Hepatocyte (in vitro differentiated cells): ENCODE results near the gene MLXIP. TPM values are rescaled to one million over a fixed set of nuclear protein-coding genes. Genes with fewer than 3 reads are reported as not detected.

Source experiments
- DNase-seq: peaks from one replicate; pipeline ENCODE4 v3.0.0-alpha.2; 2016; ENCODE audit warnings: low spot score
- H2AFZ ChIP-seq: fragments of 200-600 bp; sonication (generic); 2 replicates; pipeline ENCODE4 v1.6.0; 2016; ENCODE audit warnings: antibody characterized with exemption, mild to moderate bottlenecking
- H3K27ac ChIP-seq: fragments of 200-600 bp; sonication (generic); 2 replicates; pipeline ENCODE4 v1.5.1; 2016; ENCODE audit warnings: mild to moderate bottlenecking
- H3K27me3 ChIP-seq: fragments of 200-600 bp; sonication (generic); 2 replicates; pipeline ENCODE4 v1.6.1; 2016
- H3K36me3 ChIP-seq: fragments of 200-600 bp; sonication (generic); replicated peaks from 2 replicates; pipeline ENCODE4 v1.5.1; 2016; ENCODE audit warnings: low read depth; ENCODE audit not compliant: insufficient read depth
- H3K4me1 ChIP-seq: fragments of 200-600 bp; sonication (generic); 2 replicates; pipeline ENCODE4 v1.5.1; 2016; ENCODE audit warnings: mild to moderate bottlenecking, moderate library complexity; ENCODE audit not compliant: insufficient read depth
- H3K4me2 ChIP-seq: fragments of 200-600 bp; sonication (generic); 2 replicates; pipeline ENCODE4 v1.6.0; 2016
- H3K4me3 ChIP-seq: fragments of 200-600 bp; sonication (generic); 2 replicates; pipeline ENCODE4 v1.5.1; 2016; ENCODE audit warnings: mild to moderate bottlenecking
- H3K79me2 ChIP-seq: fragments of 200-600 bp; sonication (generic); 2 replicates; pipeline ENCODE4 v1.6.0; 2017; ENCODE audit warnings: mild to moderate bottlenecking
- H3K9me2 ChIP-seq: fragments of 200-600 bp; sonication (generic); replicated peaks from 2 replicates; pipeline ENCODE4 v1.6.0; 2017; ENCODE audit warnings: mild to moderate bottlenecking; ENCODE audit not compliant: insufficient read depth
- H3K9me3 ChIP-seq: fragments of 200-600 bp; sonication (generic); 2 replicates; pipeline ENCODE4 v1.5.1; 2016; ENCODE audit warnings: low read depth, mild to moderate bottlenecking
- H4K20me1 ChIP-seq: fragments of 200-600 bp; sonication (generic); 2 replicates; pipeline ENCODE4 v1.6.0; 2016; ENCODE audit warnings: mild to moderate bottlenecking; ENCODE audit not compliant: insufficient read depth, poor library complexity, severe bottlenecking
- EZH2 ChIP-seq: fragments of 200-600 bp; sonication (generic); IDR thresholded peaks from 2 replicates; pipeline ENCODE4 v1.6.1; 2016; ENCODE audit warnings: antibody characterized with exemption, mild to moderate bottlenecking, borderline replicate concordance
- EZH2phosphoT487 ChIP-seq: fragments of 200-600 bp; sonication (generic); IDR thresholded peaks from one replicate; pipeline ENCODE4 v1.6.1; 2018; ENCODE audit warnings: antibody characterized with exemption, mild to moderate bottlenecking, low read depth, moderate library complexity; ENCODE audit not compliant: unreplicated experiment, severe bottlenecking
- WGBS: methylation state at CpG from one replicate; pipeline ENCODE4 v1.1.6; 2016; ENCODE audit warnings: low lambda C conversion rate; ENCODE audit errors: missing lambda C conversion rate; 5-methylcytosine and 5-hydroxymethylcytosine counted together
- polyA plus RNA-seq: library from polyadenylated mRNA; unstranded; fragments of >200 nt; fragmentation: Nextera tagmentation; extraction: Ambion mirVana; gene quantifications from 2 replicates; pipeline ENCODE4 v1.2.1, GENCODE V29; 2016
- total RNA-seq: library from RNA; depleted of rRNA; stranded (reverse); fragments of >200 nt; gene quantifications from 2 replicates; pipeline ENCODE4 v1.2.3, GENCODE V29; 2014
- TF ChIP-seq, protein P1 (sequence below): fragments of 200-600 bp; sonication (generic); IDR thresholded peaks from 2 replicates; pipeline ENCODE4 v1.5.1; 2016; ENCODE audit warnings: antibody characterized with exemption, mild to moderate bottlenecking; ENCODE audit not compliant: poor library complexity

Gene MLXIP
- total and polyA plus RNA-seq, 2 experiments from 2014 or later: 11.5 to 33.1 TPM

- H3K4me3 ChIP-seq: no peak overlapping the region
- TF ChIP-seq EZH2: no peak
- no peak for TF ChIP-seq EZH2phosphoT487
- TF ChIP-seq, protein P1, sequence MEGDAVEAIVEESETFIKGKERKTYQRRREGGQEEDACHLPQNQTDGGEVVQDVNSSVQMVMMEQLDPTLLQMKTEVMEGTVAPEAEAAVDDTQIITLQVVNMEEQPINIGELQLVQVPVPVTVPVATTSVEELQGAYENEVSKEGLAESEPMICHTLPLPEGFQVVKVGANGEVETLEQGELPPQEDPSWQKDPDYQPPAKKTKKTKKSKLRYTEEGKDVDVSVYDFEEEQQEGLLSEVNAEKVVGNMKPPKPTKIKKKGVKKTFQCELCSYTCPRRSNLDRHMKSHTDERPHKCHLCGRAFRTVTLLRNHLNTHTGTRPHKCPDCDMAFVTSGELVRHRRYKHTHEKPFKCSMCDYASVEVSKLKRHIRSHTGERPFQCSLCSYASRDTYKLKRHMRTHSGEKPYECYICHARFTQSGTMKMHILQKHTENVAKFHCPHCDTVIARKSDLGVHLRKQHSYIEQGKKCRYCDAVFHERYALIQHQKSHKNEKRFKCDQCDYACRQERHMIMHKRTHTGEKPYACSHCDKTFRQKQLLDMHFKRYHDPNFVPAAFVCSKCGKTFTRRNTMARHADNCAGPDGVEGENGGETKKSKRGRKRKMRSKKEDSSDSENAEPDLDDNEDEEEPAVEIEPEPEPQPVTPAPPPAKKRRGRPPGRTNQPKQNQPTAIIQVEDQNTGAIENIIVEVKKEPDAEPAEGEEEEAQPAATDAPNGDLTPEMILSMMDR: no peak
- H3K79me2 ChIP-seq: peaks cover 48% of the 10 kb centered on the region
- no peaks in the 10 kb centered on the region for H4K20me1 ChIP-seq
- H3K27me3 ChIP-seq: no peaks in the 10 kb centered on the region
- DNase-seq: no peak
- WGBS: 75% methylated on average over 28 of the region's 28 CpGs
- H3K9me2 ChIP-seq: no peaks in the 10 kb centered on the region
- no peak overlapping the region for H3K27ac ChIP-seq
- no peaks in the 10 kb centered on the region for H3K4me1 ChIP-seq
- H2AFZ ChIP-seq: no peak overlapping the region
- no peaks in the 10 kb centered on the region for H3K9me3 ChIP-seq
- H3K36me3 ChIP-seq: no peaks in the 10 kb centered on the region
- no peak overlapping the region for H3K4me2 ChIP-seq
Measured at GRCh38 chr12:122029620-122030423, 48.7 kb upstream of the MLXIP start.

DNA sequence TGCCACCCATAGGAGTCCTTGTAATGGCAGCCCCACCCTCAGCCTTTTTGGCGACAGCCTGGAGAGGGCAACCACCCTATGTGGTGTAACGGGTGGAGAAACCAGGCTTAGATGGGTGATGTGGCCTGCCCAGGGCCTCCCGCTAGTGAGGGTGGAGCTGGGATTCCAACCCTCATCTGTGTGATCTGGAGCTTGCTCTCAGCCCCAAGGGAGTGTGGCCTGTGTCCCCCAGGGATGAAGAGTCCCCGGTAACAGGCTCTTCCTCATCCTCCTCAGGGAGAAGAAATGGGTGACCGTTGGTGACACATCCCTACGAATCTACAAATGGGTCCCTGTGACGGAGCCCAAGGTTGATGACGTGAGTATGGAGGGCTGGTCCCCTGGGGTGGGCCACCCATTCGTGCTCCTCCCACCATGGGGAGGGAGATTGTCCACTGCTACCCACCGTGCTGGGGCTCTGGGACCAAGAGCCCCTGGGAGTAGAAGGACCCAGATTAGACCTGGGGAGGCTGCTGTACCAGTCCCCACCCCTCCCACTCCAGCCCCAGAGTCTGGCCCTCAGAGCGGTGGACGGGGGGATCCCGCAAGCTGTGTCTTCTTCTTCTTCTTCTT, 48.0 kb upstream of the MLXIP start:
- H3K36me3 ChIP-seq: no peaks in the 10 kb centered on the region
- H3K27me3 ChIP-seq: no peaks in the 10 kb centered on the region
- no peak for DNase-seq
- no peaks in the 10 kb centered on the region for H3K9me3 ChIP-seq
- H3K9me2 ChIP-seq: no peaks in the 10 kb centered on the region
- H4K20me1 ChIP-seq: no peaks in the 10 kb centered on the region
- over 99% methylated on average over 13 of the region's 13 CpGs for WGBS
- H3K4me3 ChIP-seq: no peak overlapping the region
- H2AFZ ChIP-seq: no peak overlapping the region
- H3K4me2 ChIP-seq: no peak overlapping the region
- no peak overlapping the region for H3K27ac ChIP-seq
- H3K4me1 ChIP-seq: no peaks in the 10 kb centered on the region
- TF ChIP-seq EZH2 (no peak), EZH2phosphoT487 (no peak)
- TF ChIP-seq, protein P1: no peak
- H3K79me2 ChIP-seq: peaks cover 41% of the 10 kb centered on the region

GRCh38 chr12:122031342-122032216, 47.0 kb upstream of the MLXIP start:
- peak; percentile 34 for DNase-seq

More at GRCh38 chr12:122031342-122032216, 47.0 kb upstream of the MLXIP start:
- H3K4me3 ChIP-seq: no peak overlapping the region
- H3K27ac ChIP-seq: no peak overlapping the region
- H3K9me2 ChIP-seq: no peaks in the 10 kb centered on the region
- H3K36me3 ChIP-seq: no peaks in the 10 kb centered on the region
- 70% methylated on average over 20 of the region's 21 CpGs for WGBS
- H2AFZ ChIP-seq: no peak overlapping the region
- no peaks in the 10 kb centered on the region for H3K27me3 ChIP-seq
- TF ChIP-seq EZH2: no peak
- TF ChIP-seq, protein P1: peak; percentile 44
- no peaks in the 10 kb centered on the region for H3K9me3 ChIP-seq
- H3K4me1 ChIP-seq: no peaks in the 10 kb centered on the region
- H4K20me1 ChIP-seq: no peaks in the 10 kb centered on the region
- H3K79me2 ChIP-seq: peaks cover 32% of the 10 kb centered on the region
- H3K4me2 ChIP-seq: no peak overlapping the region
